Measurements from ENCODE around the gene FIGN.

Gene FIGN

GRCh38 chr2:163755366-163755765, 19.6 kb upstream of the FIGN start:
- H3K36me3 Mint-ChIP-seq (ENCODE audit: low read depth): no peaks in the 10 kb centered on the region
- no peak overlapping the region for H3K4me3 Mint-ChIP-seq
- peaks cover 4% of the 10 kb centered on the region for H3K9me3 Mint-ChIP-seq
- no peaks in the 10 kb centered on the region for H3K4me1 Mint-ChIP-seq (ENCODE audit: low read depth)
- no peaks in the 10 kb centered on the region for H3K27me3 Mint-ChIP-seq
- no peak for DNase-seq
- H3K27ac Mint-ChIP-seq: no peak overlapping the region

- H3K27me3 Mint-ChIP-seq: no peaks in the 10 kb centered on the region
- no peaks in the 10 kb centered on the region for H3K4me1 Mint-ChIP-seq (ENCODE audit: low read depth)
- H3K4me3 Mint-ChIP-seq: no peak overlapping the region
- no peak overlapping the region for H3K27ac Mint-ChIP-seq
- H3K9me3 Mint-ChIP-seq: peaks cover 4% of the 10 kb centered on the region
- no peak for DNase-seq
- H3K36me3 Mint-ChIP-seq (ENCODE audit: low read depth): no peaks in the 10 kb centered on the region
Observed at GRCh38 chr2:163753726-163754125, 17.9 kb upstream of the FIGN start.

GRCh38 chr2:163752267-163752666, 16.5 kb upstream of the FIGN start:
- no peaks in the 10 kb centered on the region for H3K9me3 Mint-ChIP-seq
- H3K4me1 Mint-ChIP-seq (ENCODE audit: low read depth): no peaks in the 10 kb centered on the region
- H3K27ac Mint-ChIP-seq: no peak overlapping the region
- no peak for DNase-seq
- H3K4me3 Mint-ChIP-seq: no peak overlapping the region
- H3K36me3 Mint-ChIP-seq (ENCODE audit: low read depth): no peaks in the 10 kb centered on the region
- H3K27me3 Mint-ChIP-seq: no peaks in the 10 kb centered on the region

GRCh38 chr2:163751696-163752095, 15.9 kb upstream of the FIGN start:
- Mint-ChIP-seq H3K27ac (no peak overlapping the region), H3K36me3 (ENCODE audit: low read depth) (no peaks in the 10 kb centered on the region), H3K4me3 (no peak overlapping the region), H3K27me3 (no peaks in the 10 kb centered on the region), H3K9me3 (no peaks in the 10 kb centered on the region), H3K4me1 (ENCODE audit: low read depth) (no peaks in the 10 kb centered on the region)
- DNase-seq: no peak

GRCh38 chr2:163748420-163748819, 12.6 kb upstream of the FIGN start:
- Mint-ChIP-seq H3K9me3 (no peaks in the 10 kb centered on the region), H3K27ac (no peak overlapping the region), H3K4me1 (ENCODE audit: low read depth) (no peaks in the 10 kb centered on the region), H3K27me3 (no peaks in the 10 kb centered on the region), H3K36me3 (ENCODE audit: low read depth) (no peaks in the 10 kb centered on the region), H3K4me3 (no peak overlapping the region)
- no peak for DNase-seq

- DNase-seq: no peak
- H3K27ac Mint-ChIP-seq: no peak overlapping the region
- H3K4me3 Mint-ChIP-seq: no peak overlapping the region
- peaks cover 9% of the 10 kb centered on the region for H3K27me3 Mint-ChIP-seq
- no peaks in the 10 kb centered on the region for H3K36me3 Mint-ChIP-seq (ENCODE audit: low read depth)
- H3K4me1 Mint-ChIP-seq (ENCODE audit: low read depth): no peaks in the 10 kb centered on the region
- no peaks in the 10 kb centered on the region for H3K9me3 Mint-ChIP-seq
Observed at GRCh38 chr2:163741435-163741834, 5.6 kb upstream of the FIGN start.

- no peak for DNase-seq
- Mint-ChIP-seq H3K9me3 (peaks cover 4% of the 10 kb centered on the region), H3K27ac (no peak overlapping the region), H3K4me1 (ENCODE audit: low read depth) (peaks cover 5% of the 10 kb centered on the region), H3K27me3 (peaks cover 28% of the 10 kb centered on the region), H3K4me3 (no peak overlapping the region), H3K36me3 (ENCODE audit: low read depth) (no peaks in the 10 kb centered on the region)
Observed at GRCh38 chr2:163737563-163737962, 1.8 kb upstream of the FIGN start.

- peaks cover 5% of the 10 kb centered on the region for H3K4me1 Mint-ChIP-seq (ENCODE audit: low read depth)
- H3K9me3 Mint-ChIP-seq: peaks cover 4% of the 10 kb centered on the region
- no peak for DNase-seq
- no peak overlapping the region for H3K27ac Mint-ChIP-seq
- no peak overlapping the region for H3K4me3 Mint-ChIP-seq
- H3K27me3 Mint-ChIP-seq: peaks cover 28% of the 10 kb centered on the region
- no peaks in the 10 kb centered on the region for H3K36me3 Mint-ChIP-seq (ENCODE audit: low read depth)
Observed at GRCh38 chr2:163737190-163737439, 1.3 kb upstream of the FIGN start.

- DNase-seq: no peak
- peaks cover 5% of the 10 kb centered on the region for H3K4me1 Mint-ChIP-seq (ENCODE audit: low read depth)
- peaks cover 28% of the 10 kb centered on the region for H3K27me3 Mint-ChIP-seq
- H3K9me3 Mint-ChIP-seq: peaks cover 4% of the 10 kb centered on the region
- H3K4me3 Mint-ChIP-seq: no peak overlapping the region
- no peaks in the 10 kb centered on the region for H3K36me3 Mint-ChIP-seq (ENCODE audit: low read depth)
- H3K27ac Mint-ChIP-seq: no peak overlapping the region
Observed at GRCh38 chr2:163736433-163737189, 803 bp upstream of the FIGN start.

GRCh38 chr2:163734881-163735684, 725 bp downstream of the FIGN start:
- H3K27me3 Mint-ChIP-seq: peaks cover 28% of the 10 kb centered on the region
- no peak overlapping the region for H3K27ac Mint-ChIP-seq
- peaks cover 5% of the 10 kb centered on the region for H3K4me1 Mint-ChIP-seq (ENCODE audit: low read depth)
- H3K4me3 Mint-ChIP-seq: no peak overlapping the region
- DNase-seq: no peak
- no peaks in the 10 kb centered on the region for H3K36me3 Mint-ChIP-seq (ENCODE audit: low read depth)
- peaks cover 4% of the 10 kb centered on the region for H3K9me3 Mint-ChIP-seq

- Mint-ChIP-seq H3K4me1 (ENCODE audit: low read depth) (peaks cover 5% of the 10 kb centered on the region), H3K9me3 (peaks cover 4% of the 10 kb centered on the region), H3K27ac (no peak overlapping the region), H3K4me3 (no peak overlapping the region), H3K36me3 (ENCODE audit: low read depth) (no peaks in the 10 kb centered on the region), H3K27me3 (peaks cover 28% of the 10 kb centered on the region)
- DNase-seq: no peak
Observed at GRCh38 chr2:163734401-163734800, 1.4 kb downstream of the FIGN start.

- Mint-ChIP-seq H3K4me1 (ENCODE audit: low read depth) (peaks cover 5% of the 10 kb centered on the region), H3K9me3 (peaks cover 4% of the 10 kb centered on the region), H3K27me3 (peaks cover 28% of the 10 kb centered on the region), H3K27ac (no peak overlapping the region), H3K36me3 (ENCODE audit: low read depth) (no peaks in the 10 kb centered on the region), H3K4me3 (no peak overlapping the region)
- DNase-seq: no peak
Observed at GRCh38 chr2:163733956-163734355, 1.9 kb downstream of the FIGN start.

- no peaks in the 10 kb centered on the region for H3K36me3 Mint-ChIP-seq (ENCODE audit: low read depth)
- H3K4me3 Mint-ChIP-seq: no peak overlapping the region
- no peak overlapping the region for H3K27ac Mint-ChIP-seq
- H3K9me3 Mint-ChIP-seq: peaks cover 4% of the 10 kb centered on the region
- no peak for DNase-seq
- H3K27me3 Mint-ChIP-seq: peaks cover 28% of the 10 kb centered on the region
- peaks cover 5% of the 10 kb centered on the region for H3K4me1 Mint-ChIP-seq (ENCODE audit: low read depth)
Observed at GRCh38 chr2:163733301-163733938, 2.4 kb downstream of the FIGN start.

GRCh38 chr2:163732727-163733126, 3.1 kb downstream of the FIGN start:
- peaks cover 28% of the 10 kb centered on the region for H3K27me3 Mint-ChIP-seq
- H3K4me1 Mint-ChIP-seq (ENCODE audit: low read depth): peaks cover 5% of the 10 kb centered on the region

GRCh38 chr2:163731735-163732134, 4.1 kb downstream of the FIGN start:
- peaks cover 19% of the 10 kb centered on the region for H3K27me3 Mint-ChIP-seq
- peaks cover 6% of the 10 kb centered on the region for H3K9me3 Mint-ChIP-seq
- no peak overlapping the region for H3K27ac Mint-ChIP-seq
- peaks cover 5% of the 10 kb centered on the region for H3K4me1 Mint-ChIP-seq (ENCODE audit: low read depth)
- DNase-seq: no peak
- no peaks in the 10 kb centered on the region for H3K36me3 Mint-ChIP-seq (ENCODE audit: low read depth)
- H3K4me3 Mint-ChIP-seq: no peak overlapping the region

More at GRCh38 chr2:163732727-163733126, 3.1 kb downstream of the FIGN start:
- no peak overlapping the region for H3K4me3 Mint-ChIP-seq
- H3K9me3 Mint-ChIP-seq: peaks cover 5% of the 10 kb centered on the region
- H3K36me3 Mint-ChIP-seq (ENCODE audit: low read depth): no peaks in the 10 kb centered on the region
- no peak overlapping the region for H3K27ac Mint-ChIP-seq
- no peak for DNase-seq

Measured in activated T-cell treated with anti-CD3 and anti-CD28 coated beads, Interleukin-2, amount 50 U/mL, for 24 hours (primary cell).